ENCODE data around the gene TBC1D22A.

GRCh38 chr22:46725096-46725495 is 37.4 kb upstream of the TBC1D22A start:
- TF ChIP-seq CTCF (IDR thresholded peaks at IDR 0.05) (no peak), POLR2A (IDR thresholded peaks at IDR 0.05) (no peak)

Data from Peyer's patch (tissue), 4 donors.